ENCODE results near the gene MXRA8.

- TF ChIP-seq POLR2A (IDR thresholded peaks at IDR 0.05) (no peak), CTCF (IDR thresholded peaks at IDR 0.05) (no peak), POLR2AphosphoS5 (IDR thresholded peaks at IDR 0.05; ENCODE audit: insufficient read depth in 1 of 2, low read depth in 1 of 2) (no peak)
These were observed 36.9 kb downstream of the MXRA8 start for GRCh38 chr1:1321477-1321876.

Data from vagina (tissue), 2 donors.